Left renal cortex interstitium (tissue), 4 donors: ENCODE results near the gene PAPOLA. TPM values are rescaled to one million over a fixed set of nuclear protein-coding genes. Genes with fewer than 3 reads are reported as not detected.
"Not testable (repeated sequence)": the region's sequence is repeated elsewhere in the genome, so short reads cannot be mapped to it uniquely, and the experiment has no call there.

Experiments used
- DNase-seq, 4 donors: peaks; one replicate each; pipeline ENCODE4 v3.0.0-alpha.2; 2013; ENCODE audit warnings: low read depth in 4 of 4, low spot score in 2 of 4, missing footprints in 1 of 4
- polyA plus RNA-seq, 4 donors: library from polyadenylated mRNA; unstranded; fragments of 120-200 nt; gene quantifications; one replicate each; pipeline ENCODE4 v1.2.1, GENCODE V29; 2013; ENCODE audit not compliant: insufficient read length in 4 of 4

Gene PAPOLA
- 100 to 1,000 TPM; 178 to 257 (median 212) TPM for polyA plus RNA-seq

- peak; percentile 93 to 95 (median 94) for DNase-seq
These were observed at the start of gene PAPOLA for GRCh38 chr14:96501740-96502620. TSS of gene PAPOLA (plus strand) at chr14:96502382. CDS start at chr14:96502593, 211 bp downstream.

- DNase-seq = no peak
These were observed 49.5 kb upstream of the PAPOLA start for GRCh38 chr14:96452684-96453083.

DNA sequence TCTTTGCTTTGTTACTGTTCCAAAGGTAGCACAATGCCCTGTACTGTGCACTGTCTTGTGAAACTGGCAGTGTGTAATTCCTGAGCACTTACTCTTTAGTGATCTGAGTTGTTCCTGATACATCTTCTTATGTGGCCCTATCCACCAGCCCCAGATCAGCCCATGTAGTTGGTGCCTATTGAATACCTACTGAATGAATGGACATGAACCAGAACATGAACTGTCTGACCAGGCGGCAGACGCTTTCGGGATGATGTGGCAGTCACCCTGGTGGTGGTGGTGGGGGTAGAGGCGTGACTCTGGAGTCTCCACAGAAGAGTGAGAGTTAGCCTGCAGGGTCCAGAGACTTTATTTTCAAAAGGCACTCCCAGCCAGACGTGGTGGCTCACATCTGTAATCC lies 46.6 kb upstream of the PAPOLA start:
- DNase-seq = no peak

DNA sequence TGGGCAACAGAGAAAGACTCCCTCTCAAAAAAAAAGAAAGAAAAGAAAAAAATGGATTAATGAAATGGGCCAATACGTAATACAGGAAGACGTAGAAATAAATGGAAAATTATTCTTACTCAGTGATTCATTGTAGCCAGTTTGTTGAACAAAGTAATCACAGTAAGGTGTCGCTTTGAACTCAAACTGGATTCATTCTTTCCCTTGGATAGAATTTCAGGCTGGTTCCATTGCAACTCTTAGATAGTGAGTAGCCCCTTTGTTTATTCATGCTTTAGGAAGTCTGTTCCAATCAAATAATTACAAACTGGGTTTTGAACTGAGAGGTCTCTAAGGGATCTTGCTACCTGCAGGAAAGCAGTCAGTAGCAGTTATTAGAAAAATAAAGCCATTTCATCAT lies 42.3 kb upstream of the PAPOLA start:
- no peak for DNase-seq

DNA sequence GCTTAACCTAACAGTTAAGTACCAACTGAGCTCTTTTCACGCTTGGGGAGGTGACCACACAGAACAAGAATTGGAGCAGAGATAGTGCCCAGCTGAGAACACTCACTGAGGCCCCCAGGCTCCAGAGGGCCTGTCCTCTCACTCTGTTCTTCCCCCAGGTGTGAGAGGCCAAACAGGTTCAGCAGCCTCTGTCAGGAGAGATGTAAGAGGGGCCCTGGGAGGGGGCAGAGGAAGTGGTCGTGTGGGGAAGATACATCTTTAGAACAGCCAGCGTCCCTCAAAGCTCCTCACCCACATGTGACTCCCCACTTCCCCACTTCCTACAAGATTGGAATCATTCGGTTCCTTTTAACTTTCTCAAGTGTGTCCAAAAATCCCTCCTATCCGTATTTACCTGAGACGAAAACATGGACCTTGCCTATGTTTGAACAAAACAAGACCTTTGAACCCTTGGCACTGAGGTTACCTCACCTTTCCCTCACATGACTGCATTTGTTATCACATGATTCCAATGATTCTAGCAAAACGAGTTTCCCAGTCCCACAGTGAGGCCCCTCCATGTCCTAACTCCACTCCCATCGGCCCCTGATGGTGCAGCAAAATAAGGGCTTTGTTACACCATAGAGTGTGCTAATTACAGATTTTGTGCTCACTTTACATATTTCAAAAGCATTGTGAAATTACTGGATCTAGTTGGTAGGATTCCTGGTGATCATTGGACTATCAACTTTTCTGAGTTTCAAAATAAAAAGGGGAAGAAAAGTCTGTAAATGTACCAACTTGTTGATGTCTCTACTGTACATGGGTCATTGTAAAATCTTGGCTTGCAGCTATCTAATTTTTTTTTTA lies 40.0 kb upstream of the PAPOLA start:
- DNase-seq = no peak

- no peak for DNase-seq
These were observed 38.0 kb upstream of the PAPOLA start for GRCh38 chr14:96464136-96464535.

- DNase-seq = no peak
These were observed 35.3 kb upstream of the PAPOLA start for GRCh38 chr14:96466918-96467317.

GRCh38 chr14:96470331-96470730 lies 31.9 kb upstream of the PAPOLA start:
- no peak for DNase-seq

GRCh38 chr14:96470967-96471366 lies 31.2 kb upstream of the PAPOLA start:
- DNase-seq = not testable (repeated sequence)

- no peak for DNase-seq
These were observed 24.1 kb upstream of the PAPOLA start for GRCh38 chr14:96478119-96478518.

DNA sequence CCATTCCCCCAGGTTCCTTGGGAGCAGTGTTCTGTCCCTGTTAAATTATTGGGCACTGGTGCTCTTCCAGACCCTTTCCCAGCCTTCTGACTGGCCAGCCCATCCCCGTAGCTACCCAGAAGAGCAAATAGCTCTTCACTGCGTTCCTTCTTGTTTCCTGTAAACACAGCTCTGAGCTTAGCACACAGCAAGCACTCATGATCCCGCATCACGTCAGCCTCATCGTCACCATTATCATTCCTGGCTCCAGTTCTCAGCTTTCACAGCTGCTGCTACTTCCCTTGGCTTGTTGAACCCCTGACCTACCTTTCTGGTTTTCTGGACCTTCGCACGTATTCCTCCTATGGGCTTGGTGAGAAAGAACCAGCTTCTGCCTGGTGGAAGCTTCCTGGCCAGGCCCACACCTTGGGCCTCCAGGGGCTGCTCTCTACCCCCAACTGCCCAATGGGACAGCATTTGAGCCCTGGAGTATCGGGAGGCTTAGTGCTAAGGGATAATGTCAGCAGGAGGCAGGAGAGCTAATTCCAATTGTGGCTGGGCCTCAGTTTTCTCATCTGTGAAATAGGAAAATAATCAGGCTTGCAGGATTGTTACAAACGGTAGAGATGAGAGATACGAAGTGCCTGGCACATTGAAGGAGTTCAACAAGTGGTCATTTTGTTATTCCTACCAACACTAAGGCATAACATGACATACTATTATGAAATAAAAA lies 22.6 kb upstream of the PAPOLA start:
- DNase-seq = no peak

- DNase-seq = no peak
These were observed 20.4 kb upstream of the PAPOLA start for GRCh38 chr14:96481731-96482314.

- DNase-seq = no peak
These were observed 19.2 kb upstream of the PAPOLA start for GRCh38 chr14:96482986-96483385.

- no peak for DNase-seq
These were observed 17.8 kb upstream of the PAPOLA start for GRCh38 chr14:96484399-96484798.

- no peak for DNase-seq
These were observed 15.5 kb upstream of the PAPOLA start for GRCh38 chr14:96486705-96487104.

GRCh38 chr14:96489327-96489726 lies 12.9 kb upstream of the PAPOLA start:
- DNase-seq = no peak

DNA sequence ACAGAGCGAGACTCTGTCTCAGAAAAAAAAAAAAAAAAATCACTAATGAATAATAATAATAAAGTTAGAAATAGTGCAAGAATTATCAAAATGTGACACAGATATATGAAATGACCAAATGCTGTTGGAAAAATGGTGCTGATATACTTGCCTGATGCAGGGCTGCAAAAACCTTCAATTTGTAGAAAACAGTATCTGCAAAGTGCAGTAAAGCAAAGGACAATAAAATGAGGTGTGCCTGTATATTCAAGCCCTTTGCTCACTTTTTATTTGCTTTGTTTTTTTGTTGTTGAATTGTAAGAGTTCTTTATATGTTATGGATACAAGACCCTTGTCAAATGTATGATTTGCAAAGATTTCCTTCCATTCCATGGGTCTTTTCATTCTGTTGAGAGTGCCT lies 9.0 kb upstream of the PAPOLA start:
- no peak for DNase-seq

DNA sequence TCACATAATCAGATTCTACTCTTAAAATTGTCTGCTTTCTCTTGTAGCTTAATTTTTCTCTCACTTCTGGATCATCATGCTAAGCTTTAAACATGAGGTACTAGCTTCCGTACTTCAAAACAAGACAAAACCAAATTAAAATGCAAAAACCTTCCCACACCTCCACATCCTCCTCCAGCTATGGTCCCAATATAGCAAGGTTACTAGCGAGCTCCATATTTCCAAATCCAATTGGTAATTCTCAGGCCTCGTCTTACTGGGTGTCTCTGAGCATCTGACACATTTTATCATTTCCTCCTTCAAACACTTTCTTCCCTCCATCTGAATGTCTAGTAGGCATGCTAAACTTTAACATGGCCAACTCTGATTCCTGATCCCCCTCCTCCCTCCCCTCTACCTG lies 7.9 kb upstream of the PAPOLA start:
- DNase-seq = no peak

GRCh38 chr14:96497087-96497486 lies 5.1 kb upstream of the PAPOLA start:
- no peak for DNase-seq

- no peak for DNase-seq
These were observed 4.6 kb upstream of the PAPOLA start for GRCh38 chr14:96497586-96497985.
